HepG2 (cell line): Measurements from ENCODE around the gene SPATA33. TPM values are rescaled to one million over a fixed set of nuclear protein-coding genes. Genes with fewer than 3 reads are reported as not detected.

ENCODE experiments used
- ATM ChIP-seq: fragments of 450-650 bp; IDR thresholded peaks from 2 replicates; pipeline ENCODE4 v1.7.1; 2017; ENCODE audit warnings: mild to moderate bottlenecking, borderline replicate concordance
- EED ChIP-seq: sonication (generic); formaldehyde crosslinking; IDR thresholded peaks from 2 replicates; pipeline ENCODE4 v1.5.0; 2020; ENCODE audit warnings: mild to moderate bottlenecking, missing genetic modification reagents
- ISX ChIP-seq: sonication (generic); formaldehyde crosslinking; conservative IDR thresholded peaks from 2 replicates; pipeline ENCODE4 v1.5.0; 2020; ENCODE audit warnings: missing genetic modification reagents
- JUND ChIP-seq: sonication (generic); formaldehyde crosslinking; IDR thresholded peaks from 2 replicates; pipeline ENCODE4 v1.8.0; 2022; ENCODE audit warnings: mild to moderate bottlenecking, missing genetic modification reagents
- KDM5B ChIP-seq: sonication (generic); formaldehyde crosslinking; IDR thresholded peaks from 2 replicates; pipeline ENCODE4 v1.4.0; 2020; ENCODE audit warnings: missing genetic modification reagents, mild to moderate bottlenecking, borderline replicate concordance
- KMT2A ChIP-seq: sonication (generic); formaldehyde crosslinking; IDR thresholded peaks from 2 replicates; pipeline ENCODE4 v1.4.0; 2020; ENCODE audit warnings: missing genetic modification reagents
- MAFG ChIP-seq: sonication (generic); formaldehyde crosslinking; IDR thresholded peaks from 2 replicates; pipeline ENCODE4 v1.5.1; 2020; ENCODE audit warnings: mild to moderate bottlenecking, missing genetic modification reagents
- MZF1 ChIP-seq: sonication (generic); formaldehyde crosslinking; IDR thresholded peaks from 2 replicates; pipeline ENCODE4 v1.8.1; 2023; ENCODE audit warnings: mild to moderate bottlenecking, missing genetic modification reagents, borderline replicate concordance
- NCOA1 ChIP-seq: sonication (generic); formaldehyde crosslinking; IDR thresholded peaks from 2 replicates; pipeline ENCODE4 v1.9.0; 2021; ENCODE audit warnings: missing genetic modification reagents
- NFE2 ChIP-seq: sonication (generic); formaldehyde crosslinking; IDR thresholded peaks from 2 replicates; pipeline ENCODE4 v1.4.0; 2020; ENCODE audit warnings: missing genetic modification reagents
- NR2F6 ChIP-seq, 2 experiments: IDR thresholded peaks; 2 replicates each; pipeline ENCODE4 v1.6.1; 2016; ENCODE audit warnings: antibody characterized with exemption in 1 of 2, mild to moderate bottlenecking in 1 of 2
- PTBP1 ChIP-seq: fragments of 200-400 bp; formaldehyde crosslinking; IDR thresholded peaks from 2 replicates; pipeline ENCODE4 v1.6.1; 2018; ENCODE audit warnings: low read length, low read depth; ENCODE audit not compliant: poor library complexity, severe bottlenecking
- RNF2 ChIP-seq: fragments of 450-650 bp; conservative IDR thresholded peaks from 2 replicates; pipeline ENCODE4 v1.6.1; 2016; ENCODE audit warnings: low read depth
- SAFB2 ChIP-seq: sonication (generic); formaldehyde crosslinking; IDR thresholded peaks from 2 replicates; pipeline ENCODE4 v1.5.1; 2020; ENCODE audit warnings: missing genetic modification reagents, low read depth, mild to moderate bottlenecking, borderline replicate concordance
- SALL1 ChIP-seq: sonication (generic); formaldehyde crosslinking; IDR thresholded peaks from 2 replicates; pipeline ENCODE4 v1.8.0; 2022; ENCODE audit warnings: mild to moderate bottlenecking, missing genetic modification reagents
- SMARCC2 ChIP-seq: fragments of 450-650 bp; IDR thresholded peaks from 2 replicates; pipeline ENCODE4 v1.6.1; 2017; ENCODE audit warnings: antibody characterized with exemption, mild to moderate bottlenecking
- ZNF24 ChIP-seq: fragments of 450-650 bp; IDR thresholded peaks from 2 replicates; pipeline ENCODE4 v1.6.1; 2017; ENCODE audit warnings: antibody characterized with exemption, mild to moderate bottlenecking
- ZNF563 ChIP-seq: sonication (generic); formaldehyde crosslinking; IDR thresholded peaks from 2 replicates; pipeline ENCODE4 v1.8.0; 2022; ENCODE audit warnings: mild to moderate bottlenecking, moderate library complexity, missing genetic modification reagents
- ZNF564 ChIP-seq: sonication (generic); formaldehyde crosslinking; IDR thresholded peaks from 2 replicates; pipeline ENCODE4 v1.8.1; 2023; ENCODE audit warnings: mild to moderate bottlenecking, missing genetic modification reagents
- ZNF598 ChIP-seq: sonication (generic); formaldehyde crosslinking; IDR thresholded peaks from 2 replicates; pipeline ENCODE4 v1.5.1; 2020; ENCODE audit warnings: mild to moderate bottlenecking, missing genetic modification reagents, borderline replicate concordance
- ZNF672 ChIP-seq: sonication (generic); formaldehyde crosslinking; IDR thresholded peaks from 2 replicates; pipeline ENCODE4 v1.8.1; 2022; ENCODE audit warnings: missing genetic modification reagents
- ZNF768 ChIP-seq: sonication (generic); formaldehyde crosslinking; IDR thresholded peaks from 2 replicates; pipeline ENCODE4 v1.4.0; 2020; ENCODE audit warnings: missing genetic modification reagents
- ZNF773 ChIP-seq: sonication (generic); formaldehyde crosslinking; IDR thresholded peaks from 2 replicates; pipeline ENCODE4 v1.4.0; 2020; ENCODE audit warnings: missing genetic modification reagents, borderline replicate concordance
- polyA plus RNA-seq, 8 experiments: library from polyadenylated mRNA; depleted of rRNA in 3 of 8; stranded (reverse) in 7 of 8; unstranded in 1 of 8; fragments of >200 nt; fragmentation: Illumina TruSeq in 4 of 8; extraction: Trizol in 4 of 8; gene quantifications; 2 replicates each; pipeline versions ENCODE4 v1.2.1 to v1.2.3, GENCODE V29; 2011 to 2016; ENCODE audit warnings: low read depth in 4 of 8, missing spikeins in 1 of 8, mixed read lengths in 1 of 8; ENCODE audit not compliant: insufficient read depth in 1 of 8
- total RNA-seq, 5 experiments: library from RNA; depleted of rRNA; stranded (reverse); fragments of >200 nt; fragmentation: Illumina TruSeq; extraction: Trizol; gene quantifications; 2 replicates each; pipeline ENCODE4 v1.2.3, GENCODE V29; 2016; ENCODE audit warnings: low read depth in 1 of 5
- TF ChIP-seq, protein P1 (sequence below): IDR thresholded peaks from 2 replicates; pipeline ENCODE4 v1.6.1; 2016; ENCODE audit warnings: missing compliant biosample characterization, missing genetic modification reagents, borderline replicate concordance
- TF ChIP-seq, protein P2 (sequence below): sonication (generic); formaldehyde crosslinking; IDR thresholded peaks from 2 replicates; pipeline ENCODE4 v1.5.1; 2020; ENCODE audit warnings: missing genetic modification reagents, mild to moderate bottlenecking, borderline replicate concordance
- TF ChIP-seq, protein P3 (sequence below): IDR thresholded peaks from 2 replicates; pipeline ENCODE4 v1.6.1; 2016; ENCODE audit warnings: low read depth, control low read depth

Gene SPATA33
- total and polyA plus RNA-seq, 2 of the 13 experiments (the other 11 are each of a cell fraction or from before 2014, with no cell fraction given) = 5.7 to 11.0 TPM

DNA sequence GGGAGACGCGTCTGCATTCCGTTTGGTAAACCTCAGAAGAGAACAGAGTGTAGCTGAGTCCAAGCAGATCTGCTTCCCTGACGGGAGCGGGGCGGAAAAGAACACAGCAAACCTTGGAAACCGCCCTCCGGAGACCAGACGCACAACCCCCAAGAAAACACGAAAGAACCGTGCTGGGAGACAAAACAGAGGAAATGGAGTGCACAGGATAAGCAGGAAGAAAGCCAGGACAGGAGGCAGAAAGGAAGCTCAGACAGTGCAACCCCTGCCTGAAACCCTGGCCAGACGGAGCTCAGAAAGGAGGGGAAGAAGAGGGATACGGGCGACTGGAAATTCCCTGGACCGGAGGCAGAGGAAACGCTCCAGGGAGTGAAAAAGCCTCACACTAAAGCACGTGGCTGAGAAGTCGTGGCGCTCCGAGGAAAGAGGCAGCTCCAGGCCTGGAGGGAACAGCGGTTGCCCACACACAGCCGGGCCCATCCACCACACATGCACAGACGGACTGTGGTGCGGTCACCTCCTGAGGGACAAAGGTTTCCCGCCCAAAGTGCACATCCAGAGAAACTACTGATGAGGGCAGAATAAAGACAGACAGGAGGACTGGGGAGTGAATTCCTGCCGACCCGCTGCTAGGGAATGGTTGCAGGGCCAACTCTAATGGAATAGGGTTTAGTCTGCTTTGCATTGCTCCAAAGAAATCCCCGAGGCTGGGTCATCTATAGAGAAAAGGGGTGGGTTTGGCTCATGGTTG lies 34.0 kb upstream of the SPATA33 start (continued):
- TF ChIP-seq SAFB2 = peak; percentile 37; the same call in 1 of the 2 replicates
- TF ChIP-seq ZNF564 (CRISPR knock-in tag) = 0 out of 2 replicates have a peak, but pooled peaks have one; percentile 20
- no peak for TF ChIP-seq ZNF672 (CRISPR knock-in tag)
- TF ChIP-seq NR2F6 (IDR thresholded peaks at IDR 0.05) = no peak
- TF ChIP-seq NR2F6 (CRISPR knock-in tag; IDR thresholded peaks at IDR 0.05) = peak; percentile 13; the same call in 1 of the 2 replicates
- TF ChIP-seq ZNF773 (CRISPR knock-in tag) = 0 out of 2 replicates have a peak, but pooled peaks have one; percentile 65
- TF ChIP-seq ZNF768 = peak; percentile 69; the same call in 1 of the 2 replicates
- TF ChIP-seq JUND (CRISPR knock-in tag) = no peak
- TF ChIP-seq, protein P1, sequence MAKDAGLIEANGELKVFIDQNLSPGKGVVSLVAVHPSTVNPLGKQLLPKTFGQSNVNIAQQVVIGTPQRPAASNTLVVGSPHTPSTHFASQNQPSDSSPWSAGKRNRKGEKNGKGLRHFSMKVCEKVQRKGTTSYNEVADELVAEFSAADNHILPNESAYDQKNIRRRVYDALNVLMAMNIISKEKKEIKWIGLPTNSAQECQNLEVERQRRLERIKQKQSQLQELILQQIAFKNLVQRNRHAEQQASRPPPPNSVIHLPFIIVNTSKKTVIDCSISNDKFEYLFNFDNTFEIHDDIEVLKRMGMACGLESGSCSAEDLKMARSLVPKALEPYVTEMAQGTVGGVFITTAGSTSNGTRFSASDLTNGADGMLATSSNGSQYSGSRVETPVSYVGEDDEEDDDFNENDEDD (CRISPR knock-in tag) = peak; percentile 96
- TF ChIP-seq SALL1 = peak; percentile 54
- TF ChIP-seq PTBP1 = no peak
- no peak for TF ChIP-seq MZF1 (CRISPR knock-in tag)
- TF ChIP-seq ISX (CRISPR knock-in tag) = no peak
- 0 out of 2 replicates have a peak, but pooled peaks have one; percentile 27 for TF ChIP-seq EED (CRISPR knock-in tag)
- peak; percentile 27; the same call in 1 of the 2 replicates for TF ChIP-seq ZNF563 (CRISPR knock-in tag)
- no peak for TF ChIP-seq ZNF24
- TF ChIP-seq KDM5B = 0 out of 2 replicates have a peak, but pooled peaks have one; percentile 61
- no peak for TF ChIP-seq SMARCC2
- TF ChIP-seq KMT2A (CRISPR knock-in tag) = 0 out of 2 replicates have a peak, but pooled peaks have one; percentile 30
- TF ChIP-seq NFE2 (CRISPR knock-in tag) = no peak
- TF ChIP-seq MAFG (CRISPR knock-in tag) = no peak
- TF ChIP-seq ZNF598 (CRISPR knock-in tag) = peak; percentile 69; the same call in 1 of the 2 replicates
- TF ChIP-seq, protein P2, sequence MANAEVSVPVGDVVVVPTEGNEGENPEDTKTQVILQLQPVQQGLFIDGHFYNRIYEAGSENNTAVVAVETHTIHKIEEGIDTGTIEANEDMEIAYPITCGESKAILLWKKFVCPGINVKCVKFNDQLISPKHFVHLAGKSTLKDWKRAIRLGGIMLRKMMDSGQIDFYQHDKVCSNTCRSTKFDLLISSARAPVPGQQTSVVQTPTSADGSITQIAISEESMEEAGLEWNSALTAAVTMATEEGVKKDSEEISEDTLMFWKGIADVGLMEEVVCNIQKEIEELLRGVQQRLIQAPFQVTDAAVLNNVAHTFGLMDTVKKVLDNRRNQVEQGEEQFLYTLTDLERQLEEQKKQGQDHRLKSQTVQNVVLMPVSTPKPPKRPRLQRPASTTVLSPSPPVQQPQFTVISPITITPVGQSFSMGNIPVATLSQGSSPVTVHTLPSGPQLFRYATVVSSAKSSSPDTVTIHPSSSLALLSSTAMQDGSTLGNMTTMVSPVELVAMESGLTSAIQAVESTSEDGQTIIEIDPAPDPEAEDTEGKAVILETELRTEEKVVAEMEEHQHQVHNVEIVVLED (CRISPR knock-in tag) = 0 out of 2 replicates have a peak, but pooled peaks have one; percentile 28
- no peak for TF ChIP-seq ATM
- no peak for TF ChIP-seq NCOA1
- TF ChIP-seq, protein P3, sequence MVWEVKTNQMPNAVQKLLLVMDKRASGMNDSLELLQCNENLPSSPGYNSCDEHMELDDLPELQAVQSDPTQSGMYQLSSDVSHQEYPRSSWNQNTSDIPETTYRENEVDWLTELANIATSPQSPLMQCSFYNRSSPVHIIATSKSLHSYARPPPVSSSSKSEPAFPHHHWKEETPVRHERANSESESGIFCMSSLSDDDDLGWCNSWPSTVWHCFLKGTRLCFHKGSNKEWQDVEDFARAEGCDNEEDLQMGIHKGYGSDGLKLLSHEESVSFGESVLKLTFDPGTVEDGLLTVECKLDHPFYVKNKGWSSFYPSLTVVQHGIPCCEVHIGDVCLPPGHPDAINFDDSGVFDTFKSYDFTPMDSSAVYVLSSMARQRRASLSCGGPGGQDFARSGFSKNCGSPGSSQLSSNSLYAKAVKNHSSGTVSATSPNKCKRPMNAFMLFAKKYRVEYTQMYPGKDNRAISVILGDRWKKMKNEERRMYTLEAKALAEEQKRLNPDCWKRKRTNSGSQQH (CRISPR knock-in tag) = no peak
- TF ChIP-seq RNF2 = peak; percentile 76; the same call in 1 of the 2 replicates
